AG09319 (cell line): ENCODE results near the gene HYLS1.

ENCODE experiments used
- DNase-seq: peaks from one replicate; pipeline ENCODE4 v3.0.0-alpha.2; 2010; ENCODE audit warnings: low read depth; ENCODE audit errors: extremely low read depth
- CTCF ChIP-seq: IDR thresholded peaks from 2 replicates; pipeline ENCODE4 v1.5.1; 2011; ENCODE audit warnings: low read depth, mild to moderate bottlenecking, inconsistent platforms, low read length, moderate library complexity

HYLS1 gene

GRCh38 chr11:125935618-125936199, 48.2 kb downstream of the HYLS1 start:
- DNase-seq: peak; percentile 8

GRCh38 chr11:125938418-125938817, 51.0 kb downstream of the HYLS1 start:
- no peak for TF ChIP-seq CTCF
- no peak for DNase-seq

More at GRCh38 chr11:125935618-125936199, 48.2 kb downstream of the HYLS1 start:
- no peak for TF ChIP-seq CTCF

- no peak for TF ChIP-seq CTCF
- no peak for DNase-seq
Observed at GRCh38 chr11:125939081-125939521, 51.6 kb downstream of the HYLS1 start.

- DNase-seq: no peak
- no peak for TF ChIP-seq CTCF
Observed at GRCh38 chr11:125940145-125940544, 52.7 kb downstream of the HYLS1 start.

- no peak for TF ChIP-seq CTCF
- DNase-seq: no peak
Observed at GRCh38 chr11:125941267-125941618, 53.8 kb downstream of the HYLS1 start.

GRCh38 chr11:125941619-125942611, 54.4 kb downstream of the HYLS1 start:
- DNase-seq: no peak
- TF ChIP-seq CTCF: peak; percentile 64
